Measurements from ENCODE around the gene TATDN2.

- TF ChIP-seq CTCF (conservative IDR thresholded peaks at IDR 0.05; ENCODE audit: low read depth, low read length), result no peak
- no peak for TF ChIP-seq EZH2 (IDR thresholded peaks at IDR 0.05; ENCODE audit: low read length, unreplicated experiment)
Observed at GRCh38 chr3:10317961-10318350, 69.7 kb downstream of the TATDN2 start.

All from PC-3 (cell line).